ENCODE results near the gene AGBL4.

AGBL4 gene

DNA sequence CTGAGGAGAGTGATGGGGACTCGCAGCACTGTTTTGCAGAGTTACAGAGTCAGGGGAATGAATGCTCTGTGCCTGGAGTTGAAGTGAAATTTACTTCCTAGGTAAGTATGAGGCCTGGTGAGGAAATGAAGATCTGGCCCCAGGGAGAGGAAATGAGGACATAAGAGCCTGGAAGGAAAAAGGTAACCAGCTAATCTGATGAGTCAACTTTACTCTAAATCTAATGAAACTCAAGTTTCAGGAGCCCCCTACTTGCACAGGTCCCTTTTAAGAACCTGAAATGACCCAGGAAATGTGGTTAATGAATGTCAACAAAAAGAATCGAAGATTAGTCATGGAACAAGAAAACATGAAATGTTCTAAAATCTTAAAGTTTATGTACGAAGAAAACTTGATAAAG lies 599.0 kb downstream of the AGBL4 start:
- Histone ChIP-seq H3K9me3 (no peaks in the 10 kb centered on the region), H3K27ac (no peak overlapping the region), H3K36me3 (no peaks in the 10 kb centered on the region), H3K27me3 (no peaks in the 10 kb centered on the region), H3K4me1 (no peaks in the 10 kb centered on the region), H3K4me3 (no peak overlapping the region)
- no peak for DNase-seq
- intact Hi-C loops (cut with DNase I; ENCODE audit: low total_unique reads), result no loop called here
- TF ChIP-seq, protein P1, sequence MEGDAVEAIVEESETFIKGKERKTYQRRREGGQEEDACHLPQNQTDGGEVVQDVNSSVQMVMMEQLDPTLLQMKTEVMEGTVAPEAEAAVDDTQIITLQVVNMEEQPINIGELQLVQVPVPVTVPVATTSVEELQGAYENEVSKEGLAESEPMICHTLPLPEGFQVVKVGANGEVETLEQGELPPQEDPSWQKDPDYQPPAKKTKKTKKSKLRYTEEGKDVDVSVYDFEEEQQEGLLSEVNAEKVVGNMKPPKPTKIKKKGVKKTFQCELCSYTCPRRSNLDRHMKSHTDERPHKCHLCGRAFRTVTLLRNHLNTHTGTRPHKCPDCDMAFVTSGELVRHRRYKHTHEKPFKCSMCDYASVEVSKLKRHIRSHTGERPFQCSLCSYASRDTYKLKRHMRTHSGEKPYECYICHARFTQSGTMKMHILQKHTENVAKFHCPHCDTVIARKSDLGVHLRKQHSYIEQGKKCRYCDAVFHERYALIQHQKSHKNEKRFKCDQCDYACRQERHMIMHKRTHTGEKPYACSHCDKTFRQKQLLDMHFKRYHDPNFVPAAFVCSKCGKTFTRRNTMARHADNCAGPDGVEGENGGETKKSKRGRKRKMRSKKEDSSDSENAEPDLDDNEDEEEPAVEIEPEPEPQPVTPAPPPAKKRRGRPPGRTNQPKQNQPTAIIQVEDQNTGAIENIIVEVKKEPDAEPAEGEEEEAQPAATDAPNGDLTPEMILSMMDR (IDR thresholded peaks at IDR 0.05), result no peak

DNA sequence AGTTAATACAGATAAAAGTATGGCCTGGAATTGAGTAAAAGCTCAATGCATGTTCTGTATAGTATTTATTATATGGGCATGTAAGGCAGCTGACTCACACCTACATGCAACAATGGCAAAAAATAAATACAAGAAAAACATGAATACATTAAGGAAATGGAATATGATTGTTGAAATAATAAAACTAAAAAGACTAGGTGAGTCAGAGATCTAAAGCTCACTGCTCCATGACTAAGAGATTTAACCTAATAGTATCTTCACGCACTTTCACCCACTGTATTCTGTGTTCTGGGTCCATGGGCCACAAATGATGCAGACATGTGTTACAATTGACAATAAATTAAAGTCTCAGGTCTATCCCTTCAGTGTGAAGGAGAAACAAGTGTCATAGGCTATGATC lies 607.0 kb downstream of the AGBL4 start:
- Histone ChIP-seq H3K9me3 (no peaks in the 10 kb centered on the region), H3K27ac (no peak overlapping the region), H3K27me3 (no peaks in the 10 kb centered on the region), H3K36me3 (no peaks in the 10 kb centered on the region), H3K4me1 (no peaks in the 10 kb centered on the region), H3K4me3 (no peak overlapping the region)
- TF ChIP-seq, protein P1 (IDR thresholded peaks at IDR 0.05), result no peak
- intact Hi-C loops (cut with DNase I; ENCODE audit: low total_unique reads), result no loop called here
- DNase-seq, result no peak

DNA sequence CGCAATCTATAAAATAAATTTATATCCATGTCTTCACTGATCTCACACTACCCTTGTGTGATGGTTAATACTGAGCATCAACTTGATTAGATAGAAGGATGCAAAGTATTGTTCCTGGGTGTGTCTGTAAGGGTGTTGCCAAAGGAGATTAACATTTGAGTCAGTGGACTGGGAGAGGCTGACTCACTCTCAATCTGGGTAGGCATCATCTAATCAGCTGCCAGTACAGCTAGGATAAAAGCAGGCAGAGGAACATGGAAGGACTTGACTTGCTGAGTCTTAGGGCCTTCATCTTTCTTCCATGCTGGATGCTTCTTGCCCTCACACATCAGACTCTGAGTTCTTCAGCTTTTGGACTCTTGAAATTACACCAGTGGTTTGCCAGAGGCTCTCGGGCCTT lies 615.4 kb downstream of the AGBL4 start:
- TF ChIP-seq, protein P1 (IDR thresholded peaks at IDR 0.05), result no peak
- intact Hi-C loops (cut with DNase I; ENCODE audit: low total_unique reads), result no loop called here
- Histone ChIP-seq H3K36me3 (no peaks in the 10 kb centered on the region), H3K4me1 (no peaks in the 10 kb centered on the region), H3K27me3 (no peaks in the 10 kb centered on the region), H3K9me3 (no peaks in the 10 kb centered on the region), H3K27ac (no peak overlapping the region), H3K4me3 (no peak overlapping the region)
- no peak for DNase-seq

DNA sequence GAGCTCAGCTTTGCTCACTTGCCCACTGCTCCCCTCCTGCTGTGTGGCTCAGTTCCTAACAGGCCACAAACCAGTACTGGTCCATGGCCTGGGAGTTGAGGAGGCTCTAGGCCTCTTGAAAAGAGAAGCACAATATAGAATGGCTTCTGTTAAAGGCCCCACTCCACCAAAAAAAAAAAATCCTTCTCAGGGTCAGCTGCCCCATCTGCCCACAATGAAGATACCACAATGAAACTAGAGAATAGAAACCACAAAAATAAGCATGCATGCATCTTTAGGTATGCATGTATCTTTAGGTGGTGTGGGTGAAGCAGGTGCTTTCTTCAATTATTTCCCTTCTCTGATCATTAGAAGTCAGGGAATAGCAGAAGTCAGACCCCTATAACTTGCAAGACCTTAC lies 626.7 kb downstream of the AGBL4 start:
- TF ChIP-seq, protein P1 (IDR thresholded peaks at IDR 0.05), result no peak
- Histone ChIP-seq H3K4me3 (no peak overlapping the region), H3K27ac (no peak overlapping the region), H3K4me1 (no peaks in the 10 kb centered on the region), H3K36me3 (no peaks in the 10 kb centered on the region), H3K27me3 (no peaks in the 10 kb centered on the region), H3K9me3 (no peaks in the 10 kb centered on the region)
- DNase-seq, result no peak
- intact Hi-C loops (cut with DNase I; ENCODE audit: low total_unique reads), result no loop called here

DNA sequence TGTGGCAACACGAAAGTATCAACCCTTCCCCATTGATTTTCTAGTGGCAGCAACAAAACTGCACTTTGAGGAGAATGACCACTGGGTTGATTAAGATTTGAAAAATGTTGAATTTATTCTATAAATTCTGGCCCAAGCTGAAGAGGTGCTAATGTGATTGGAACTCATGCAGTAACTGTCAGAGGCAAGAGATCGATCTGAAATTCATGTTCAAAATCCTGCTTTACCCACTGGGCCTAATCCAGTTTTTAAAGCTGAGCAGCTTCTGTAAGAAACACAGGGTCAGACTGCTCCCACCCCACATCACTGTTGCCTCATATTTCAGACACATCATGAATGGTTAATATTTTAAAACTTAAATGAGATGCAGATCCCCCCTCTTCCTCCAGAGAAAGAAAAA lies 629.6 kb downstream of the AGBL4 start:
- intact Hi-C loops (cut with DNase I; ENCODE audit: low total_unique reads), result no loop called here
- Histone ChIP-seq H3K9me3 (no peaks in the 10 kb centered on the region), H3K27me3 (no peaks in the 10 kb centered on the region), H3K4me1 (no peaks in the 10 kb centered on the region), H3K36me3 (no peaks in the 10 kb centered on the region), H3K4me3 (no peak overlapping the region), H3K27ac (no peak overlapping the region)
- TF ChIP-seq, protein P1 (IDR thresholded peaks at IDR 0.05), result no peak
- no peak for DNase-seq

DNA sequence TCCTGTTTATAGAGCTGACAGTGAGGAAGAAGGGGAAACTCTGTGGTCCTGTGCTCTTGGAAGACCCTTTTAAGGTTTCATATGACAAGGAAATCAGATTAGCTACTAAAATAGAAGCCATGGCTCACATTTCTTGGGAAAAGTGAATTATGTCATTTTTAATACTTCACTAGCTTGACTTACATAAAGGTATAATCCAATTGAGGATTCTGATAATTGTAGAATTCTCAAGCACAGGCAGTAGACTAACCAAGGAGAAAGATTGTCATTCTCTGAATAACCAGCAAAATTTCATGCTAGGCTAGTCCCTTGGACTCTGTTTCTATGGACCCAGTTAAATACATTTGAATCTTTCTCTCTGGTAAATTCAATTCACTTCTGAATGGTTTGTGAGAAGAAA lies 634.1 kb downstream of the AGBL4 start:
- no peaks in the 10 kb centered on the region for H3K27me3 ChIP-seq
- intact Hi-C loops (cut with DNase I; ENCODE audit: low total_unique reads), result no loop called here
- H3K9me3 ChIP-seq, result peaks cover 0 to under 1% (median 0%) of the 10 kb centered on the region in 3 donors
- H3K4me3 ChIP-seq, result no peak overlapping the region
- TF ChIP-seq, protein P1 (IDR thresholded peaks at IDR 0.05), result no peak
- H3K27ac ChIP-seq, result no peak overlapping the region
- DNase-seq, result no peak
- H3K36me3 ChIP-seq, result no peaks in the 10 kb centered on the region
- no peaks in the 10 kb centered on the region for H3K4me1 ChIP-seq
